ENCODE measurements around the gene GPR25.
"Not testable (repeated sequence)": the region's sequence is repeated elsewhere in the genome, so short reads cannot be mapped to it uniquely, and the experiment has no call there.

Gene GPR25

GRCh38 chr1:200895801-200896530 is 23.2 kb downstream of the GPR25 start:
- DNase-seq: no peak

- DNase-seq: no peak
Observed at GRCh38 chr1:200896531-200897196, 23.9 kb downstream of the GPR25 start.

- no peak for DNase-seq
Observed at GRCh38 chr1:200897259-200897658, 24.5 kb downstream of the GPR25 start.

- DNase-seq: no peak
Observed at GRCh38 chr1:200899015-200899386, 26.2 kb downstream of the GPR25 start.

- no peak for DNase-seq
Observed at GRCh38 chr1:200899451-200899915, 26.7 kb downstream of the GPR25 start.

- no peak for DNase-seq
Observed at GRCh38 chr1:200899954-200900867, 27.4 kb downstream of the GPR25 start.

GRCh38 chr1:200900877-200901276 is 28.1 kb downstream of the GPR25 start:
- DNase-seq: no peak

- DNase-seq: no peak
Observed at GRCh38 chr1:200901350-200901749, 28.6 kb downstream of the GPR25 start.

GRCh38 chr1:200901796-200902444 is 29.1 kb downstream of the GPR25 start:
- no peak for DNase-seq

- DNase-seq: no peak
Observed at GRCh38 chr1:200903793-200904192, 31.0 kb downstream of the GPR25 start.

- no peak for DNase-seq
Observed at GRCh38 chr1:200904772-200905171, 32.0 kb downstream of the GPR25 start.

GRCh38 chr1:200905411-200906052 is 32.8 kb downstream of the GPR25 start:
- DNase-seq: no peak

GRCh38 chr1:200906491-200906890 is 33.7 kb downstream of the GPR25 start:
- DNase-seq: no peak

- no peak for DNase-seq
Observed at GRCh38 chr1:200907611-200908097, 34.9 kb downstream of the GPR25 start.

- DNase-seq: no peak
Observed at GRCh38 chr1:200908191-200908868, 35.5 kb downstream of the GPR25 start.

- no peak for DNase-seq
Observed at GRCh38 chr1:200909071-200909470, 36.3 kb downstream of the GPR25 start.

GRCh38 chr1:200909757-200910239 is 37.0 kb downstream of the GPR25 start:
- DNase-seq: no peak

- no peak for DNase-seq
Observed at GRCh38 chr1:200911361-200911760, 38.6 kb downstream of the GPR25 start.

- DNase-seq: not testable (repeated sequence)
Observed at GRCh38 chr1:200911936-200912335, 39.2 kb downstream of the GPR25 start.

GRCh38 chr1:200912737-200913407 is 40.1 kb downstream of the GPR25 start:
- DNase-seq: no peak

- DNase-seq: no peak
Observed at GRCh38 chr1:200916152-200916551, 43.4 kb downstream of the GPR25 start.
